ENCODE measurements around the gene OR51F1. TPM values are rescaled to one million over a fixed set of nuclear protein-coding genes. Genes with fewer than 3 reads are reported as not detected.
"Not testable (repeated sequence)": the region's sequence is repeated elsewhere in the genome, so short reads cannot be mapped to it uniquely, and the experiment has no call there.

Gene OR51F1
- total RNA-seq (not detected), polyA plus RNA-seq (not detected)

DNA sequence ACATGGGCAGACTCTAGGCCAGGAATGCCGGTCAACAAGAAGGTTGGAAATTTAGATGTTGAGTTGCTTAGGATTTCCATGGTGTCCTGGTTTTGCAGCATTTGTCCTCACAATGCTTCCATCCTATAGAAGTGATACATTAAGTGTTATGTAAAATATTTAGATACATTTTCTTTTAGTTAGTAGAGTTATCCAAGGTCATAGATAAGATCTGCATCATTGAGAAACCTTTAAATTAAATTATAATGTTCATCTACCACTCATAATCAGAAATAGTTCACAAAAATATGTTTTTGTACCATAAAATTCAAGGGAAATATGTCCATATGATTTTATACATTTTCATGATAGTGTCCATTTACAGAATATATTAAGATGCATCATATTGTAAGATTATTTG, at the start of gene OR51F1:
Gene OR51F1, minus strand, starts transcription at position 101 of the 400 bp plus-strand sequence. Its CDS starts 0 bp downstream, at position 101.
- H3K27ac ChIP-seq (ENCODE audit: low read depth), result no peak within 1 kb of the TSS
- 97% methylated on average over 1 of the region's 1 CpG for WGBS
- no peak for DNase-seq (ENCODE audit: extremely low spot score)
- no peaks in the 10 kb centered on the region for H3K4me1 ChIP-seq (ENCODE audit: insufficient read depth)
- H3K4me3 ChIP-seq (ENCODE audit: low read depth, low read length), result no peak within 1 kb of the TSS
- no peaks in the 10 kb centered on the region for H3K36me3 ChIP-seq (ENCODE audit: insufficient read depth)

DNA sequence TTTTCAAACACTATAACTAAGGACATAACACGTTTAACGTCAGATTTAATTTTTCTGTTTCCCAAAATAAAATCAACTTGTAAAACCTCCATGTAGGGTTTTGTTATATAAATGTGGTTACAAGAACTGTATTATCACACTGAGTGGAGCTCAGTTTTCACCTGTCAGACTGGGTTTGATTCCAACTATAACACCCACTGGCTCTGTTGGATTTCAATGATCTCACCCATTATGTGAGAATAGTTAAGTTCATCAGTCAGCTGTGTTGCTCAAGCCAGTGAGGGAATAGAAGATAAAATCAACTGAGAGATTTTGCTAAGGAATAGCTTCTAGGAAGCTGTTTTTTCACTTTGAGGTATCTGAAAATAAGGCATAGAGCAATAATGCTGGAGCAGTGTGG, 39.5 kb upstream of the OR51F1 start:
- Histone ChIP-seq H3K4me3 (ENCODE audit: low read depth, low read length) (no peak overlapping the region), H3K36me3 (ENCODE audit: insufficient read depth) (no peaks in the 10 kb centered on the region), H3K27ac (ENCODE audit: low read depth) (no peak overlapping the region), H3K4me1 (ENCODE audit: insufficient read depth) (no peaks in the 10 kb centered on the region)
- WGBS, result 77% methylated on average over 2 of the region's 2 CpGs
- no peak for DNase-seq (ENCODE audit: extremely low spot score)

DNA sequence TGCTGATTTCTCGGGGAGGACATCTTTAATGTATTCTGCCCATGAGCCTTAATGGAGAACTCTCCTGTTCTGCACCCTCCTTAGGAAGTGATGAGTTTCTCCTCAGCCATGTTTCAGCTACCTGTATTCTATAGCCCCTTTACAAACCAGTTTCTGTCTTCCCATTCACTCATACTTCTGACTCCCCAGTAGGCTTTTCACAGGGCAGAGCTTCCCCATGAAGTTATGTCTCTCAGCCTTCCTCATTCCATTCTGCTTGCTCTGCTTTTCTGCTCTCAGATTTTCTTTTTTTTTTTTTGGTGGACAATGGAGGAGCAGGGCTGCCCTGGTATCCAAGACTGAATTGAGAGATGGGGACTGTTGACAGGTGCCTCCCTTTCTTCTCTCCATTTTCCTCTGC, 38.7 kb upstream of the OR51F1 start:
- no peak overlapping the region for H3K27ac ChIP-seq (ENCODE audit: low read depth)
- no peaks in the 10 kb centered on the region for H3K4me1 ChIP-seq (ENCODE audit: insufficient read depth)
- DNase-seq (ENCODE audit: extremely low spot score), result no peak
- 85% methylated on average over 1 of the region's 1 CpG for WGBS
- H3K36me3 ChIP-seq (ENCODE audit: insufficient read depth), result no peaks in the 10 kb centered on the region
- H3K4me3 ChIP-seq (ENCODE audit: low read depth, low read length), result no peak overlapping the region

GRCh38 chr11:4804280-4804679, 34.5 kb upstream of the OR51F1 start, which contains the start of gene OR52R1:
Gene OR52R1 (minus strand): TSS chr11:4804380. CDS start chr11:4804380, 0 bp downstream.
- no peak within 1 kb of the TSS for H3K4me3 ChIP-seq (ENCODE audit: low read depth, low read length)
- 63% methylated on average over 3 of the region's 3 CpGs for WGBS
- no peaks in the 10 kb centered on the region for H3K4me1 ChIP-seq (ENCODE audit: insufficient read depth)
- no peaks in the 10 kb centered on the region for H3K36me3 ChIP-seq (ENCODE audit: insufficient read depth)
- H3K27ac ChIP-seq (ENCODE audit: low read depth), result no peak within 1 kb of the TSS
- no peak for DNase-seq (ENCODE audit: extremely low spot score)

DNA sequence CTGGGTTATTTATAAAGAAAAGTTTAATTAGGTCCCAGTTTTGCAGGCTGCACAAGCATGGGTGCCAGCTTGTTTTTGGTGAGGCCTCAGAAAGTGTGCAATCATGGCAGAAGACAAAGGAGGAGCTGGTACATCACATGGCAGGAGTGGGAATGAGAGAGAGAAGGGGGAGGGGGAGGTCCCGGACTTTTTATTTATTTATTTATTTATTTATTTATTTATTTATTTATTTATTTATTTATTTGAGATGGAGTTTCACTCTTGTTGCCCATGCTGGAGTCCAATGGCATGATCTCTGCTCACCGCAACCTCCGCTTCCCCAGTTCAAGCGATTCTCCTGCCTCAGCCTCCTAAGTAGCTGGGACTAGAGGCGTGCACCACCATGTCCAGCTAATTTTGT, 31.6 kb upstream of the OR51F1 start:
- not testable (repeated sequence) for DNase-seq (ENCODE audit: extremely low spot score); H3K36me3 ChIP-seq (ENCODE audit: insufficient read depth); H3K4me3 ChIP-seq (ENCODE audit: low read depth, low read length); H3K4me1 ChIP-seq (ENCODE audit: insufficient read depth); H3K27ac ChIP-seq (ENCODE audit: low read depth)
- WGBS, result 77% methylated on average over 5 of the region's 5 CpGs

GRCh38 chr11:4798427-4799183, 28.9 kb upstream of the OR51F1 start:
- Histone ChIP-seq H3K27ac (ENCODE audit: low read depth) (no peak overlapping the region), H3K36me3 (ENCODE audit: insufficient read depth) (no peaks in the 10 kb centered on the region), H3K4me3 (ENCODE audit: low read depth, low read length) (no peak overlapping the region), H3K4me1 (ENCODE audit: insufficient read depth) (no peaks in the 10 kb centered on the region)
- WGBS, result 58% methylated on average over 6 of the region's 6 CpGs
- DNase-seq (ENCODE audit: extremely low spot score), result no peak

- whole genome bisulfite sequencing, result 23% methylated on average over 2 of the region's 2 CpGs
- H3K27ac ChIP-seq (ENCODE audit: low read depth), result no peak overlapping the region
- DNase-seq (ENCODE audit: extremely low spot score), result no peak
- H3K4me1 ChIP-seq (ENCODE audit: insufficient read depth), result no peaks in the 10 kb centered on the region
- no peaks in the 10 kb centered on the region for H3K36me3 ChIP-seq (ENCODE audit: insufficient read depth)
- H3K4me3 ChIP-seq (ENCODE audit: low read depth, low read length), result no peak overlapping the region
Measured at GRCh38 chr11:4797206-4797605, 27.5 kb upstream of the OR51F1 start.

GRCh38 chr11:4782454-4782853, 12.7 kb upstream of the OR51F1 start:
- 64% methylated on average over 1 of the region's 1 CpG for WGBS
- no peak overlapping the region for H3K4me3 ChIP-seq (ENCODE audit: low read depth, low read length)
- H3K4me1 ChIP-seq (ENCODE audit: insufficient read depth), result no peaks in the 10 kb centered on the region
- no peaks in the 10 kb centered on the region for H3K36me3 ChIP-seq (ENCODE audit: insufficient read depth)
- H3K27ac ChIP-seq (ENCODE audit: low read depth), result no peak overlapping the region
- no peak for DNase-seq (ENCODE audit: extremely low spot score)

DNA sequence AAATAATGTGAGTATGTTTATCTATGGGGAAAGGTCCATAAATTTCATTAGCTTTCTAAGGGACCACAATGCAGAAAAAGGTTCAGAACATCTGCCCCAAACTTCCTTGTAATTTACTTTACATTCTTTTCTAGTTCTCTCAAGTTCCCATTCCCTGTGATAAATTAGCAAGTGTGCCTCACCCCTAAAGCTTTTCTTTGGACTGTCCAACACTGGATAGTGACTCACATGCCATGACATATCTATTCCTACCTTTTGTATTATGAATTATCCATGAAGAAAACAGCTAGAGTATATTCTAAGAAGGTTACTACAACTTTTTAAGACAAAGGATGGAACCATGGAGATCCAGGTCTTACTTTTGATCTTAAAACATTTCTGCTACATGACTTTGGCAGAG, 1.6 kb downstream of the OR51F1 start:
- Histone ChIP-seq H3K4me3 (ENCODE audit: low read depth, low read length) (no peak overlapping the region), H3K36me3 (ENCODE audit: insufficient read depth) (no peaks in the 10 kb centered on the region), H3K27ac (ENCODE audit: low read depth) (no peak overlapping the region), H3K4me1 (ENCODE audit: insufficient read depth) (no peaks in the 10 kb centered on the region)
- DNase-seq (ENCODE audit: extremely low spot score), result no peak

DNA sequence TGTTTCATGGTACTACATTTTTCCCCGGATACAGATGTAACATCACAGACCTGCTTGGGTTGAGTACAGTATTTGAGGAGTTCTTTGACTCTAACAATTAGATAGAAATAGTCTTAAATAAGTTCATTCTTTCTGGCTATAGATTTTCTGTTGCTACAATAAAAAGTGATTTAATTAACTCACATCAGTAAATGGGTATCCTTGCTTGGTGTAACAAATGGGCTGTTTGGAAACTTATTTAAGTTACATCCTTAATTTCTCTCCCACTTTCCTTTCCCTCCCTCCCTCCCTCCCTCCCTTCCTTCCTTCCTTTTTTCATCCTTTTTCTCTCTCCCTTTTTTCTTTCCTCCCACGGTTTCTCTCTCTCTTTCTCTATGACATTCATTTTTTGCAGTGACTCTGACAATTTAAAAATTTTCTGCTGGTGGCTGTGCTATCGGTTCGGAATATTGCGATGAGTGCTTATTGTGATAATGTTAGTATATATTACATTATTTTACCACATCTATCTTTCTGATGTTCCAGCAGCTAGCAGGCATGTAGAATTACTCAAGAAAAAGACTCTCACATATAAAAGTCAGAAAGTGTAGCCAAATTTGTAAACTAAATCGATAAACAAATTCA, 3.2 kb downstream of the OR51F1 start:
- no peaks in the 10 kb centered on the region for H3K36me3 ChIP-seq (ENCODE audit: insufficient read depth)
- WGBS, result 85% methylated on average over 6 of the region's 6 CpGs
- DNase-seq (ENCODE audit: extremely low spot score), result no peak
- no peak overlapping the region for H3K4me3 ChIP-seq (ENCODE audit: low read depth, low read length)
- H3K4me1 ChIP-seq (ENCODE audit: insufficient read depth), result no peaks in the 10 kb centered on the region
- no peak overlapping the region for H3K27ac ChIP-seq (ENCODE audit: low read depth)

DNA sequence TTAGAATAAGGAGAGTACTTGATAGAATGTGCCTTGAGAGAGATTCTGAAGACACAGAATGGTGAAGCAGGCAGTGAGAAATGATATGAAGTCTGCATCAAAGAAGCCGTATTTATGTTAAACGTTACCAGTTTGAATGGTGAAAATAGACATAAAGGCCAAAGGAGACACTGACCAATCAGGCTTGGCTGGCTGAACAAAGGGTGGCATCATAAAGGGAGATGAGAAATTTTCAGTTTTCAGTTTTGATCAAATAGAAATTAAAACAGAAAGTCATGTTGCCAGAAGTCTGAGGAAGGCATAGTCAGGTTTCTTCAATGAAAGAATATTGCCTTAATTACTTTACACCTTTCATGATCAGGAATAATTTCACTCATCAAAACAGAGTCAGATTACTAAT, 6.6 kb downstream of the OR51F1 start:
- Histone ChIP-seq H3K4me1 (ENCODE audit: insufficient read depth) (no peaks in the 10 kb centered on the region), H3K4me3 (ENCODE audit: low read depth, low read length) (no peak overlapping the region), H3K27ac (ENCODE audit: low read depth) (no peak overlapping the region), H3K36me3 (ENCODE audit: insufficient read depth) (no peaks in the 10 kb centered on the region)
- no peak for DNase-seq (ENCODE audit: extremely low spot score)
- WGBS, result 78% methylated on average over 2 of the region's 2 CpGs

DNA sequence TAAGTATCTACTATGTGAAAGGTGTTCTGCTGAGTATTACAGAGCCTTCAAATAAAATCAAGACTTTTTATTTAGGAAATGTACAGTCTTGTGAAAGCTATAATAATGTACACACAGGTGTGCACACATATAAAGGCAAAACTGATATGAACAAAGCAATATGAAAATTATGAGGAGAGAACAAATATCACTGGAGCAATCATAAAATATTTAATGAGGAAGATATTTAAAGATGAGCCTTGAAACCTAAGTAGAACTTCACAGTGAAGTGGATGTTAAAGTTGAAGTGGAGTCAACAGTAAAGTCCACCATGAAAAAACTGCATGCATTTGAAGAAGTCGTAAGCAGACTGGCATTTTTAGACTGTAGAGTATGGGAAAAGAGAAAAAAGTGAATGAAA, 18.5 kb downstream of the OR51F1 start:
- Histone ChIP-seq H3K4me3 (ENCODE audit: low read depth, low read length) (no peak overlapping the region), H3K36me3 (ENCODE audit: insufficient read depth) (no peaks in the 10 kb centered on the region), H3K27ac (ENCODE audit: low read depth) (no peak overlapping the region), H3K4me1 (ENCODE audit: insufficient read depth) (no peaks in the 10 kb centered on the region)
- no peak for DNase-seq (ENCODE audit: extremely low spot score)
- 82% methylated on average over 1 of the region's 1 CpG for WGBS

DNA sequence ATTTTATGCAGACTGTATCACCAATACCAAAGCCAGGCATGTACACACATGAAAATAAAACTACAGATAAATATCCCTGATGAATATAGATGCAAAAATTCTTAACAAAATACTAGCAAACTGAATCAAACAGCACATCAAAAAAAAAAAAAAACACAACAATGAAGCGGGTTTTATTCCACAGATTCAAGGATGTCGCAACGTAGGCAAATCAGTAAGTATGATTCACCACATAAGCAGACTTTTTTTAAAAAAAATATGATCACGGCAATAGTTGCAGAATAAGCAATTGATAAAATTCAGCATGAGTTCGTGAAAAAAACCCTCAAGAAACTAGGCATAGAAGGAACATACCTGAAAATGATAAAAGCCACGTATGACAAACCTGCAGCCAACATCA, 21.3 kb downstream of the OR51F1 start:
- H3K27ac ChIP-seq (ENCODE audit: low read depth), result no peak overlapping the region
- DNase-seq (ENCODE audit: extremely low spot score), result no peak
- WGBS, result 72% methylated on average over 6 of the region's 6 CpGs
- no peaks in the 10 kb centered on the region for H3K36me3 ChIP-seq (ENCODE audit: insufficient read depth)
- H3K4me1 ChIP-seq (ENCODE audit: insufficient read depth), result no peaks in the 10 kb centered on the region
- no peak overlapping the region for H3K4me3 ChIP-seq (ENCODE audit: low read depth, low read length)

DNA sequence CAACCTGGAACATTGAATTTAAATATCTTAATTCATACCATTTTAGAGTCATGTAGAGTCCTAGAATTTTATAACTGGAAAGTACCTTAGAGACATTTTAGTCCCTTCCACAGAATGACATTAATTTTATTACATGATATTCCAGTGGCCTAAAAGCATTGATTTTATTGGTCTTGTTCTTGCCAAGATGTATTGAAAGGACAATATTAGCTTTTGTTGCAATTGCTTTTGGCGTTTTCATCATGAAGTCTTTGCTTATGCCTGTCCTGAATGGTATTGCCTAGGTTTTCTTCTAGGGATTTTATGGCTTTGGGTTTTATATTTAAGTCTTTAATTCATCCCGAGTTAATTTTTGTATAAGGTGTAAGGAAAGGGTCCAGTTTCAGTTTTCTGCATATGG, 29.0 kb downstream of the OR51F1 start:
- no peak overlapping the region for H3K4me3 ChIP-seq (ENCODE audit: low read depth, low read length)
- no peaks in the 10 kb centered on the region for H3K4me1 ChIP-seq (ENCODE audit: insufficient read depth)
- DNase-seq (ENCODE audit: extremely low spot score), result no peak
- WGBS, result 85% methylated on average over 2 of the region's 2 CpGs
- H3K27ac ChIP-seq (ENCODE audit: low read depth), result no peak overlapping the region
- no peaks in the 10 kb centered on the region for H3K36me3 ChIP-seq (ENCODE audit: insufficient read depth)
